Cardiac fibroblast (primary cell): ENCODE data around the gene LSS.

ENCODE experiments used
- DNase-seq, 2 donors: peaks; one replicate each; pipeline versions ENCODE4 v3.0.0 to v3.0.0-alpha.2; 2010; ENCODE audit warnings: low read depth in 2 of 2
- H3K4me3 ChIP-seq, 2 donors: replicated peaks in 1 of 2; 1 replicate in 1 of 2; 2 replicates in 1 of 2; pipeline ENCODE4 v1.5.1; 2011; ENCODE audit warnings: low read depth in 2 of 2, low read length in 2 of 2, mild to moderate bottlenecking in 2 of 2, moderate library complexity in 1 of 2
- TF ChIP-seq, protein P1 (sequence below): IDR thresholded peaks from one replicate; pipeline ENCODE4 v1.5.1; 2011; ENCODE audit warnings: low read depth, mild to moderate bottlenecking, low read length, inconsistent platforms

LSS gene

DNA sequence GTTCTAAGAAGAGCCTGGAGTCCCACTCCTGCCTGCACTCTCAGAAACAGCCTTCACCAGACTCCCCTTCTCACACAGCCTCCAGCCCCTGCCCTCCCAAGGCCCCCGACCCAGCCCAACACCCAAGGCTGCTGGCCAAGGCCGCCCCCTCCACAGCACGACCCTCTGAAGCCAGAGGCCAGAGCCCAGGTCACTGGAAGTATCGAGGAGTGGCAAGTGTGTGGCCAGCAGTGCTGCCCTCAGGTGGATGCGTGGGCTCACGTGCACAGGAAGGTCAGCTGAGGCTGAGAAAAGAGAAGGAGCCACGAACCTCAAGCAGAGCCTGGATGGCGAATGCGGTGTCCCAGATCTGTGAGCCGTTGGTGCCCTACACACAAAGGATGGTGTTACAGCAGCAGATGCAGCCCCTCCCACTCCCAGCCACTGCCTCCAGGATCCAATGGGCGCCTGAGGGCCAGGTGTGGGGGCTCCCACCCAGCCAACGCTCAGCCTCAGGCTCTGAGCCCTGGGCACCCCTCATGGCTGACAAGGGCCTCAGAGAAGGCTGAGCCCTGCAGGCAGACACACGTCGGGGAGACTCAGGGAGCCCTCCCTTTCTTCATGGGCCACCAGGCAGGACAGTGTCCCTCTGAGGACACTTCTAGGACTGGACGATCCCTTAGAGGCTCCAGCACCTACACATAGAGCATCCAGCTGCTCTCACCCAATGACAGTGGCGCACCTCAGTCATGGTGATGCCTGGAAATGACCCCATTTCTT lies 18.0 kb downstream of the LSS start:
- no peak overlapping the region for H3K4me3 ChIP-seq
- DNase-seq: no peak
- TF ChIP-seq, protein P1, sequence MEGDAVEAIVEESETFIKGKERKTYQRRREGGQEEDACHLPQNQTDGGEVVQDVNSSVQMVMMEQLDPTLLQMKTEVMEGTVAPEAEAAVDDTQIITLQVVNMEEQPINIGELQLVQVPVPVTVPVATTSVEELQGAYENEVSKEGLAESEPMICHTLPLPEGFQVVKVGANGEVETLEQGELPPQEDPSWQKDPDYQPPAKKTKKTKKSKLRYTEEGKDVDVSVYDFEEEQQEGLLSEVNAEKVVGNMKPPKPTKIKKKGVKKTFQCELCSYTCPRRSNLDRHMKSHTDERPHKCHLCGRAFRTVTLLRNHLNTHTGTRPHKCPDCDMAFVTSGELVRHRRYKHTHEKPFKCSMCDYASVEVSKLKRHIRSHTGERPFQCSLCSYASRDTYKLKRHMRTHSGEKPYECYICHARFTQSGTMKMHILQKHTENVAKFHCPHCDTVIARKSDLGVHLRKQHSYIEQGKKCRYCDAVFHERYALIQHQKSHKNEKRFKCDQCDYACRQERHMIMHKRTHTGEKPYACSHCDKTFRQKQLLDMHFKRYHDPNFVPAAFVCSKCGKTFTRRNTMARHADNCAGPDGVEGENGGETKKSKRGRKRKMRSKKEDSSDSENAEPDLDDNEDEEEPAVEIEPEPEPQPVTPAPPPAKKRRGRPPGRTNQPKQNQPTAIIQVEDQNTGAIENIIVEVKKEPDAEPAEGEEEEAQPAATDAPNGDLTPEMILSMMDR: no peak

GRCh38 chr21:46208761-46209721 lies 19.5 kb downstream of the LSS start:
- H3K4me3 ChIP-seq: no peak overlapping the region
- TF ChIP-seq, protein P1: no peak
- DNase-seq: no peak

GRCh38 chr21:46207920-46208591 lies 20.5 kb downstream of the LSS start:
- TF ChIP-seq, protein P1: no peak
- no peak for DNase-seq
- no peak overlapping the region for H3K4me3 ChIP-seq

GRCh38 chr21:46207006-46207919 lies 21.3 kb downstream of the LSS start:
- TF ChIP-seq, protein P1: no peak

DNA sequence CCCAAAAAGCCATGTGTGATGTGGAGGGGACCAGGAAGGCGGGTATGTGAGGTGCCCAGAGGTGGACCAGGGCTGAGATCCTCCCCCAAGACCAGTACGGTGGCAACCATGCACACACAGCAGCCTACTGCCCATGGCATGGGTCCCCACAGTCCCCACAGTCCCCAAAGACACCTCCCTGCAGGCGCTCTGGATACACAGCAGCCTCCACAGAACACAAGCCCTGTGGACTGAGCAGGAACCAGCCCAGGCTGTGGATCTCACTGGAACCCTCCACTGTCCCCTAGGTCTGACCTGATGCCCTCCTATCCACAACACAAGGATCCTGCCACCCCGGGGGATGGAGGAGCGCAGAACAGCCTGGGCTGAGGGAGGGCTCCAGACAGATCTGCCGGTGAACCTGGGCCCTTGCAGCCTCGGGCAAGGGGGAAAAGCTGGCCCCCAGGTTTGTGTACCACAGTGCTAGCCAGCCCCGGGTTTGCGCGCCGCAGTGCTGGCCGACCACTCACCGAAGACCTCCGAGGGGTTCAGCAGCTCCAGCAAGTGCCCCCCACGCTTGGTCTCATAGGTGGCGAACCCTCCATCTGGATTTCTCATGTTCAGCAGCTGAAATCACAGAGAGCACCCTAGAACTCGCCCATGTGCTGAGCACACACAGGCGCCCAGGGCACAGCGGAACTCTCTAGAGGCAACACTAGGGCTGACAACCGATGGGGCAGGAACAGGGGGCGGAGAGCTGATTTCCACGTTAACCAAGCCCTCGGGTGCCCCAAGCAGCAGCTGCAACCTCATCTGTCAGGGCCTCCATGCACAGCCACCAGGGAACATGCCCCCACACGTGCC lies 22.2 kb downstream of the LSS start:
- no peak for DNase-seq
- H3K4me3 ChIP-seq: no peak overlapping the region
- TF ChIP-seq, protein P1: no peak

More at GRCh38 chr21:46207006-46207919, 21.3 kb downstream of the LSS start:
- no peak for DNase-seq
- no peak overlapping the region for H3K4me3 ChIP-seq
